Activated T-cell treated with anti-CD3 and anti-CD28 coated beads, Interleukin-2, amount 50 U/mL, for 72 hours (primary cell): ENCODE results near the gene MKX. TPM values are rescaled to one million over a fixed set of nuclear protein-coding genes. Genes with fewer than 3 reads are reported as not detected.

Experiments
- ATAC-seq, 2 donors: fragments of 150-1000 bp; cut with Tn5 transposase; replicated peaks in 1 of 2; 2 replicates each; pipeline ENCODE4 v1.10.0; 2021; ENCODE audit warnings: moderate library complexity in 2 of 2, mild to moderate bottlenecking in 1 of 2
- DNase-seq, 2 donors: peaks; one replicate each; pipeline ENCODE4 v3.0.0; 2021 to 2022; ENCODE audit warnings: mixed read lengths in 1 of 2
- H3K27ac Mint-ChIP-seq: one replicate; pipeline ENCODE4 v1.8.0; 2022; ENCODE audit warnings: mild to moderate bottlenecking, moderate library complexity, mixed read lengths
- H3K27me3 Mint-ChIP-seq: one replicate; pipeline ENCODE4 v1.8.0; 2022; ENCODE audit warnings: low read depth, mixed read lengths
- H3K36me3 Mint-ChIP-seq, 2 donors: one replicate each; pipeline ENCODE4 v1.8.0; 2022; ENCODE audit warnings: mixed read lengths in 2 of 2, mild to moderate bottlenecking in 1 of 2; ENCODE audit not compliant: insufficient read depth in 2 of 2
- H3K4me1 Mint-ChIP-seq: one replicate; pipeline ENCODE4 v1.8.0; 2022; ENCODE audit warnings: low read depth, mixed read lengths
- H3K4me3 Mint-ChIP-seq, 2 donors: one replicate each; pipeline ENCODE4 v1.8.0; 2022; ENCODE audit warnings: mild to moderate bottlenecking in 2 of 2, mixed read lengths in 2 of 2, moderate library complexity in 2 of 2
- H3K9me3 Mint-ChIP-seq, 2 donors: one replicate each; pipeline ENCODE4 v1.8.0; 2022; ENCODE audit warnings: mixed read lengths in 2 of 2
- total RNA-seq, 2 donors: library from RNA; stranded (reverse); gene quantifications; one replicate each; pipeline ENCODE4 v1.2.3, GENCODE V29; 2022

Gene MKX
- total RNA-seq, 2 donors from 2014 or later: 1.0 to 2.2 TPM

GRCh38 chr10:27646604-27647175 is 98.9 kb downstream of the MKX start:
- Mint-ChIP-seq H3K4me1 (no peaks in the 10 kb centered on the region), H3K27ac (no peak overlapping the region), H3K9me3 (no peaks in the 10 kb centered on the region), H3K36me3 (no peaks in the 10 kb centered on the region), H3K4me3 (no peak overlapping the region), H3K27me3 (peaks cover 23% of the 10 kb centered on the region)
- ATAC-seq: no peak
- no peak for DNase-seq

- Mint-ChIP-seq H3K27ac (no peak overlapping the region), H3K36me3 (no peaks in the 10 kb centered on the region), H3K9me3 (no peaks in the 10 kb centered on the region), H3K27me3 (peaks cover 23% of the 10 kb centered on the region), H3K4me1 (no peaks in the 10 kb centered on the region), H3K4me3 (no peak overlapping the region)
- ATAC-seq (no peak), DNase-seq (no peak)
Measured at GRCh38 chr10:27646194-27646593, 99.4 kb downstream of the MKX start.

GRCh38 chr10:27644307-27644939 is 101.2 kb downstream of the MKX start:
- Mint-ChIP-seq H3K27me3 (peaks cover 16% of the 10 kb centered on the region), H3K36me3 (no peaks in the 10 kb centered on the region), H3K9me3 (no peaks in the 10 kb centered on the region), H3K4me3 (no peak overlapping the region), H3K4me1 (no peaks in the 10 kb centered on the region), H3K27ac (no peak overlapping the region)
- no peak for DNase-seq
- ATAC-seq: no peak

- H3K27ac Mint-ChIP-seq: no peak overlapping the region
- H3K4me3 Mint-ChIP-seq: no peak overlapping the region
- DNase-seq (no peak), ATAC-seq (no peak)
- no peaks in the 10 kb centered on the region for H3K36me3 Mint-ChIP-seq
- peaks cover 14% of the 10 kb centered on the region for H3K27me3 Mint-ChIP-seq
- H3K9me3 Mint-ChIP-seq: no peaks in the 10 kb centered on the region
- no peaks in the 10 kb centered on the region for H3K4me1 Mint-ChIP-seq
Measured at GRCh38 chr10:27643301-27643700, 102.3 kb downstream of the MKX start.

GRCh38 chr10:27642023-27642589 is 103.5 kb downstream of the MKX start:
- H3K9me3 Mint-ChIP-seq: peaks cover 0 to 3% of the 10 kb centered on the region in 2 donors
- no peaks in the 10 kb centered on the region for H3K4me1 Mint-ChIP-seq

GRCh38 chr10:27638071-27638750 is 107.4 kb downstream of the MKX start:
- H3K36me3 Mint-ChIP-seq: no peaks in the 10 kb centered on the region
- ATAC-seq: no peak
- no peaks in the 10 kb centered on the region for H3K27me3 Mint-ChIP-seq
- no peak overlapping the region for H3K4me3 Mint-ChIP-seq
- no peak for DNase-seq
- no peak overlapping the region for H3K27ac Mint-ChIP-seq
- H3K4me1 Mint-ChIP-seq: no peaks in the 10 kb centered on the region
- peaks cover 0 to 3% of the 10 kb centered on the region in 2 donors for H3K9me3 Mint-ChIP-seq

More at GRCh38 chr10:27642023-27642589, 103.5 kb downstream of the MKX start:
- no peaks in the 10 kb centered on the region for H3K36me3 Mint-ChIP-seq
- H3K4me3 Mint-ChIP-seq: no peak overlapping the region
- H3K27ac Mint-ChIP-seq: no peak overlapping the region
- no peak for ATAC-seq
- H3K27me3 Mint-ChIP-seq: peaks cover 7% of the 10 kb centered on the region
- no peak for DNase-seq

- peaks cover 0 to 3% of the 10 kb centered on the region in 2 donors for H3K9me3 Mint-ChIP-seq
- H3K36me3 Mint-ChIP-seq: no peaks in the 10 kb centered on the region
- H3K4me3 Mint-ChIP-seq: no peak overlapping the region
- no peak for DNase-seq
- H3K4me1 Mint-ChIP-seq: no peaks in the 10 kb centered on the region
- H3K27me3 Mint-ChIP-seq: no peaks in the 10 kb centered on the region
- H3K27ac Mint-ChIP-seq: no peak overlapping the region
- ATAC-seq: no peak
Measured at GRCh38 chr10:27637601-27638000, 108.0 kb downstream of the MKX start.

- Mint-ChIP-seq H3K36me3 (no peaks in the 10 kb centered on the region), H3K4me3 (no peak overlapping the region), H3K27me3 (no peaks in the 10 kb centered on the region), H3K9me3 (peaks cover 0 to 3% of the 10 kb centered on the region in 2 donors), H3K4me1 (no peaks in the 10 kb centered on the region), H3K27ac (no peak overlapping the region)
- no peak for DNase-seq
- ATAC-seq: no peak
Measured at GRCh38 chr10:27636816-27637215, 108.8 kb downstream of the MKX start.

- H3K9me3 Mint-ChIP-seq: peaks cover 0 to 3% of the 10 kb centered on the region in 2 donors
- H3K36me3 Mint-ChIP-seq: no peaks in the 10 kb centered on the region
- DNase-seq (no peak), ATAC-seq (no peak)
- no peaks in the 10 kb centered on the region for H3K4me1 Mint-ChIP-seq
- H3K4me3 Mint-ChIP-seq: no peak overlapping the region
- no peak overlapping the region for H3K27ac Mint-ChIP-seq
- H3K27me3 Mint-ChIP-seq: no peaks in the 10 kb centered on the region
Measured at GRCh38 chr10:27635699-27636270, 109.8 kb downstream of the MKX start.

GRCh38 chr10:27635290-27635689 is 110.3 kb downstream of the MKX start:
- no peaks in the 10 kb centered on the region for H3K4me1 Mint-ChIP-seq
- ATAC-seq: no peak
- H3K9me3 Mint-ChIP-seq: peaks cover 0 to 3% of the 10 kb centered on the region in 2 donors
- no peaks in the 10 kb centered on the region for H3K36me3 Mint-ChIP-seq
- no peak for DNase-seq
- H3K27me3 Mint-ChIP-seq: no peaks in the 10 kb centered on the region
- H3K27ac Mint-ChIP-seq: no peak overlapping the region
- no peak overlapping the region for H3K4me3 Mint-ChIP-seq

- DNase-seq: no peak
- no peaks in the 10 kb centered on the region for H3K4me1 Mint-ChIP-seq
- no peaks in the 10 kb centered on the region for H3K9me3 Mint-ChIP-seq
- no peak overlapping the region for H3K4me3 Mint-ChIP-seq
- no peaks in the 10 kb centered on the region for H3K36me3 Mint-ChIP-seq
- peaks cover 12% of the 10 kb centered on the region for H3K27me3 Mint-ChIP-seq
- no peak for ATAC-seq
- H3K27ac Mint-ChIP-seq: no peak overlapping the region
Measured at GRCh38 chr10:27628621-27629020, 117.0 kb downstream of the MKX start.

- ATAC-seq: no peak
- Mint-ChIP-seq H3K9me3 (no peaks in the 10 kb centered on the region), H3K27me3 (peaks cover 17% of the 10 kb centered on the region), H3K4me3 (no peak overlapping the region), H3K36me3 (no peaks in the 10 kb centered on the region), H3K27ac (no peak overlapping the region), H3K4me1 (no peaks in the 10 kb centered on the region)
- no peak for DNase-seq
Measured at GRCh38 chr10:27626890-27627289, 118.7 kb downstream of the MKX start.
